ENCODE results near the gene CLCN6.

DNA sequence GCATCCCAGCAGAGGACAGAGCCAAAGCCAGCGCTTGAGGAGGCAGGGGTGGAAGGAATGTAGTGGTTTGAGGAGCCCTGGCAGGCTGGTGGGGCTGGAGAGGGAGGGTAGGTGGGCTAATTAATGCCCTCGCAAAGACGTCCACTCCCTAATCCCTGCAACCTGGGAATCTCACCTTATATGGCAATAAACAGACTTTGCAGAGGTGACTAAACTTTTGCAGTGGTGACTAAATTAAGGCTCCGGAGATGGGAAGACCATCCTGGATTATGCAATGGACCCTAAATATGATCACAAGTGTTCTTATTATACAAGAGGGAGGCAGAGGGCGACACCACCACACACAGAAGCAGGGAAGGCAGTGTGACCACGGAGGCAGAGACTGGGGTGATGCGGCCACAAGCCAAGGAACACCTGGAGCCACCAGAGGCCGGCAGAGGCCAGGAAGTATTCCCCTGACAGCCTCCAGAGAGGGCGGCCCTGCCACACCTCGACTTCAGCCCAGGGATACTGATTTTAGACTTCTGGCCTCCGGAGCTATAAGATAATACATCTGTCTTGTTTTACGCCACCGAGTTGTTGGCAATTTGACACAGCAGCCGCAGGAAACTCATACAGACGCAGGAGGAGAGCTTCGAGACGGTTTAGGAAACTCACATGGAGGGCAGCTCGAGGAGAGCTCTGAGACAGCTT is 75.9 kb downstream of the CLCN6 start:
- TF ChIP-seq NPAS2 (CRISPR knock-in tag; IDR thresholded peaks at IDR 0.05; ENCODE audit: borderline replicate concordance) (no peak), EP300 (IDR thresholded peaks at IDR 0.05) (no peak), RCOR1 (IDR thresholded peaks at IDR 0.05; ENCODE audit: low read depth, low read length) (no peak)
- TF ChIP-seq, protein P1, sequence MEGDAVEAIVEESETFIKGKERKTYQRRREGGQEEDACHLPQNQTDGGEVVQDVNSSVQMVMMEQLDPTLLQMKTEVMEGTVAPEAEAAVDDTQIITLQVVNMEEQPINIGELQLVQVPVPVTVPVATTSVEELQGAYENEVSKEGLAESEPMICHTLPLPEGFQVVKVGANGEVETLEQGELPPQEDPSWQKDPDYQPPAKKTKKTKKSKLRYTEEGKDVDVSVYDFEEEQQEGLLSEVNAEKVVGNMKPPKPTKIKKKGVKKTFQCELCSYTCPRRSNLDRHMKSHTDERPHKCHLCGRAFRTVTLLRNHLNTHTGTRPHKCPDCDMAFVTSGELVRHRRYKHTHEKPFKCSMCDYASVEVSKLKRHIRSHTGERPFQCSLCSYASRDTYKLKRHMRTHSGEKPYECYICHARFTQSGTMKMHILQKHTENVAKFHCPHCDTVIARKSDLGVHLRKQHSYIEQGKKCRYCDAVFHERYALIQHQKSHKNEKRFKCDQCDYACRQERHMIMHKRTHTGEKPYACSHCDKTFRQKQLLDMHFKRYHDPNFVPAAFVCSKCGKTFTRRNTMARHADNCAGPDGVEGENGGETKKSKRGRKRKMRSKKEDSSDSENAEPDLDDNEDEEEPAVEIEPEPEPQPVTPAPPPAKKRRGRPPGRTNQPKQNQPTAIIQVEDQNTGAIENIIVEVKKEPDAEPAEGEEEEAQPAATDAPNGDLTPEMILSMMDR (IDR thresholded peaks at IDR 0.05) = no peak

All from A549 (cell line).